Ishikawa (cell line): ENCODE measurements around the gene RAD54L.

Experiments used
- NFIC ChIP-seq: IDR thresholded peaks from 2 replicates; pipeline ENCODE4 v1.6.1; 2012
- RAD21 ChIP-seq: IDR thresholded peaks from 2 replicates; pipeline ENCODE4 v1.6.1; 2012; ENCODE audit warnings: low read depth
- TAF1 ChIP-seq: IDR thresholded peaks from 2 replicates; pipeline ENCODE4 v1.6.1; 2012; ENCODE audit warnings: low read depth, mild to moderate bottlenecking
- TCF12 ChIP-seq: IDR thresholded peaks from 2 replicates; pipeline ENCODE4 v1.6.1; 2012; ENCODE audit warnings: low read depth
- YY1 ChIP-seq: IDR thresholded peaks from 2 replicates; pipeline ENCODE4 v1.6.1; 2012; ENCODE audit warnings: low read depth
- ZBTB7A ChIP-seq: IDR thresholded peaks from 2 replicates; pipeline ENCODE4 v1.6.1; 2012; ENCODE audit warnings: low read depth
- TF ChIP-seq, protein P1 (sequence below): IDR thresholded peaks from 2 replicates; pipeline ENCODE4 v1.6.1; 2012; ENCODE audit warnings: low read depth, mild to moderate bottlenecking
- TF ChIP-seq, protein P2 (sequence below): IDR thresholded peaks from 2 replicates; pipeline ENCODE4 v1.6.1; 2012

DNA sequence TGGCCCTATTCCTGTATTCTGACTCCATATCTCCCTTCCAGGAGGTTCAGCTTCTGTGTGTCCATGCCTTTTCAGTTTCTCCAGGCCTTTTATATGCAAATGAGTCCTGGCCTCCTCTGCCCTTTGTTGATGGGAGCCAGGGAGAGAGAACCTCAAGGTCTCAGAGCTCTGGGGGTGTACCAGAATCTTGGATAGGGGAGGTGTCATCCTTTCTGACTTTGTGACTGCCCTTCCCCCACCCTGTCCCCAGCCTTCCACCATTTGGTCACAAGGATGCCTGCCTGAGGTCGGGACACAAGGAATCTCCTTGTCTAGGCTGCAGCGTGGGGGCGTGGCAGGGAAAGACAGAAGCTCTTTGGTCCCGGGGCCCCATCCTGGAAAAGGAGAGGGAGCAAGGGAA lies 25.8 kb upstream of the RAD54L start:
- TF ChIP-seq TAF1, result no peak
- TF ChIP-seq, protein P1, sequence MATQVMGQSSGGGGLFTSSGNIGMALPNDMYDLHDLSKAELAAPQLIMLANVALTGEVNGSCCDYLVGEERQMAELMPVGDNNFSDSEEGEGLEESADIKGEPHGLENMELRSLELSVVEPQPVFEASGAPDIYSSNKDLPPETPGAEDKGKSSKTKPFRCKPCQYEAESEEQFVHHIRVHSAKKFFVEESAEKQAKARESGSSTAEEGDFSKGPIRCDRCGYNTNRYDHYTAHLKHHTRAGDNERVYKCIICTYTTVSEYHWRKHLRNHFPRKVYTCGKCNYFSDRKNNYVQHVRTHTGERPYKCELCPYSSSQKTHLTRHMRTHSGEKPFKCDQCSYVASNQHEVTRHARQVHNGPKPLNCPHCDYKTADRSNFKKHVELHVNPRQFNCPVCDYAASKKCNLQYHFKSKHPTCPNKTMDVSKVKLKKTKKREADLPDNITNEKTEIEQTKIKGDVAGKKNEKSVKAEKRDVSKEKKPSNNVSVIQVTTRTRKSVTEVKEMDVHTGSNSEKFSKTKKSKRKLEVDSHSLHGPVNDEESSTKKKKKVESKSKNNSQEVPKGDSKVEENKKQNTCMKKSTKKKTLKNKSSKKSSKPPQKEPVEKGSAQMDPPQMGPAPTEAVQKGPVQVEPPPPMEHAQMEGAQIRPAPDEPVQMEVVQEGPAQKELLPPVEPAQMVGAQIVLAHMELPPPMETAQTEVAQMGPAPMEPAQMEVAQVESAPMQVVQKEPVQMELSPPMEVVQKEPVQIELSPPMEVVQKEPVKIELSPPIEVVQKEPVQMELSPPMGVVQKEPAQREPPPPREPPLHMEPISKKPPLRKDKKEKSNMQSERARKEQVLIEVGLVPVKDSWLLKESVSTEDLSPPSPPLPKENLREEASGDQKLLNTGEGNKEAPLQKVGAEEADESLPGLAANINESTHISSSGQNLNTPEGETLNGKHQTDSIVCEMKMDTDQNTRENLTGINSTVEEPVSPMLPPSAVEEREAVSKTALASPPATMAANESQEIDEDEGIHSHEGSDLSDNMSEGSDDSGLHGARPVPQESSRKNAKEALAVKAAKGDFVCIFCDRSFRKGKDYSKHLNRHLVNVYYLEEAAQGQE, result no peak
- TF ChIP-seq RAD21, result no peak
- no peak for TF ChIP-seq NFIC
- no peak for TF ChIP-seq ZBTB7A
- TF ChIP-seq, protein P2, sequence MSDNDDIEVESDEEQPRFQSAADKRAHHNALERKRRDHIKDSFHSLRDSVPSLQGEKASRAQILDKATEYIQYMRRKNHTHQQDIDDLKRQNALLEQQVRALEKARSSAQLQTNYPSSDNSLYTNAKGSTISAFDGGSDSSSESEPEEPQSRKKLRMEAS, result no peak
- TF ChIP-seq TCF12, result no peak
- TF ChIP-seq YY1, result no peak
